ENCODE measurements around the gene VPS37D.
A peak's percentile ranks its signal among the peaks of the same experiment; 100 is the strongest.

VPS37D gene

GRCh38 chr7:73678862-73679261 is 11.2 kb downstream of the VPS37D start:
- no peak for DNase-seq (ENCODE audit: insufficient read length, low spot score)

GRCh38 chr7:73679709-73680108 is 12.1 kb downstream of the VPS37D start:
- no peak for DNase-seq (ENCODE audit: insufficient read length, low spot score)
- no peak for FAIRE-seq

More at GRCh38 chr7:73678862-73679261, 11.2 kb downstream of the VPS37D start:
- FAIRE-seq, result no peak

GRCh38 chr7:73680501-73680900 is 12.9 kb downstream of the VPS37D start:
- FAIRE-seq, result no peak
- DNase-seq (ENCODE audit: insufficient read length, low spot score), result no peak

- no peak for DNase-seq (ENCODE audit: insufficient read length, low spot score)
- FAIRE-seq, result no peak
These were observed 13.4 kb downstream of the VPS37D start for GRCh38 chr7:73681031-73681430.

GRCh38 chr7:73682745-73683055 is 15.1 kb downstream of the VPS37D start:
- FAIRE-seq, result no peak
- no peak for DNase-seq (ENCODE audit: insufficient read length, low spot score)

GRCh38 chr7:73683056-73683787 is 15.6 kb downstream of the VPS37D start, which contains the start of the genes BUD23 and DNAJC30:
Gene BUD23 (plus strand): TSS chr7:73683597. CDS start chr7:73683626, 29 bp downstream.
Gene DNAJC30 (minus strand): TSS chr7:73683453. CDS start chr7:73683423, 30 bp downstream.
- DNase-seq (ENCODE audit: insufficient read length, low spot score) (peak; percentile 97), FAIRE-seq (peak; percentile 95)

GRCh38 chr7:73683788-73684693 is 16.4 kb downstream of the VPS37D start:
- no peak for DNase-seq (ENCODE audit: insufficient read length, low spot score)
- peak; percentile 31 for FAIRE-seq

- FAIRE-seq (no peak), DNase-seq (ENCODE audit: insufficient read length, low spot score) (no peak)
These were observed 17.7 kb downstream of the VPS37D start for GRCh38 chr7:73685311-73685710.

- no peak for DNase-seq (ENCODE audit: insufficient read length, low spot score)
- FAIRE-seq, result no peak
These were observed 20.7 kb downstream of the VPS37D start for GRCh38 chr7:73688288-73688687.

GRCh38 chr7:73690646-73691045 is 23.0 kb downstream of the VPS37D start:
- DNase-seq (ENCODE audit: insufficient read length, low spot score) (no peak), FAIRE-seq (no peak)

GRCh38 chr7:73696372-73696771 is 28.7 kb downstream of the VPS37D start:
- FAIRE-seq, result no peak
- DNase-seq (ENCODE audit: insufficient read length, low spot score), result no peak

- no peak for FAIRE-seq
These were observed 30.8 kb downstream of the VPS37D start for GRCh38 chr7:73698410-73698809.

GRCh38 chr7:73699370-73700068 is 31.9 kb downstream of the VPS37D start:
- FAIRE-seq, result no peak
- DNase-seq (ENCODE audit: insufficient read length, low spot score), result no peak

More at GRCh38 chr7:73698410-73698809, 30.8 kb downstream of the VPS37D start:
- no peak for DNase-seq (ENCODE audit: insufficient read length, low spot score)

- DNase-seq (ENCODE audit: insufficient read length, low spot score), result no peak
- FAIRE-seq, result no peak
These were observed 32.4 kb downstream of the VPS37D start for GRCh38 chr7:73700069-73700423.

- no peak for DNase-seq (ENCODE audit: insufficient read length, low spot score)
- FAIRE-seq, result no peak
These were observed 33.0 kb downstream of the VPS37D start for GRCh38 chr7:73700581-73701134.

- DNase-seq (ENCODE audit: insufficient read length, low spot score) (no peak), FAIRE-seq (no peak)
These were observed 33.8 kb downstream of the VPS37D start for GRCh38 chr7:73701357-73701995.

- FAIRE-seq, result no peak
- DNase-seq (ENCODE audit: insufficient read length, low spot score), result no peak
These were observed 34.6 kb downstream of the VPS37D start for GRCh38 chr7:73702226-73702625.

- FAIRE-seq (no peak), DNase-seq (ENCODE audit: insufficient read length, low spot score) (no peak)
These were observed 35.0 kb downstream of the VPS37D start for GRCh38 chr7:73702665-73703064.

GRCh38 chr7:73703225-73703624 is 35.6 kb downstream of the VPS37D start:
- FAIRE-seq (no peak), DNase-seq (ENCODE audit: insufficient read length, low spot score) (no peak)
